C4-2B (cell line): ENCODE results near the gene BRD3.

Experiments
- ZFX ChIP-seq: fragments of 450-650 bp; IDR thresholded peaks from 2 replicates; pipeline ENCODE4 v1.6.1; 2017
- TF ChIP-seq, protein P1 (sequence below): fragments of 450-650 bp; conservative IDR thresholded peaks from 2 replicates; pipeline ENCODE4 v1.5.1; 2017; ENCODE audit warnings: mild to moderate bottlenecking

DNA sequence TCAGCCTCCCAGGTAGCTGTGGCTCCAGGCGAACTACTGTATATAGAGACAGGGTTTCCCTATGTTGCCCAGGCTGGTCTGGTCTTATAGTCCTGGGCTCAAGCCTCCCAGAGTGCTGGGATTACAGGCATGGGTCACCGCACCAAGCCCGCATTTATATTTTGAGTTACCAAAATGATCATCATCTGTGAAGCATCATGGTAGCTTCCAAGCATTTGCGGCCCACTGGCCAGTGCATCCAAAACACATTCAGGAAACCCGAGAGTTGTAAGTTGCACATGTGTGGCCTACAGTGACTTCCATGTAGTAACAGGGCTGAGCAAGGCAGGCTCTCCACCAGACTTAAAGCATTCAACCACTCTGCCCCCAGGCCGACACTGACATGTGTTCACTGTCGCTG lies 40.3 kb downstream of the BRD3 start:
- TF ChIP-seq, protein P1, sequence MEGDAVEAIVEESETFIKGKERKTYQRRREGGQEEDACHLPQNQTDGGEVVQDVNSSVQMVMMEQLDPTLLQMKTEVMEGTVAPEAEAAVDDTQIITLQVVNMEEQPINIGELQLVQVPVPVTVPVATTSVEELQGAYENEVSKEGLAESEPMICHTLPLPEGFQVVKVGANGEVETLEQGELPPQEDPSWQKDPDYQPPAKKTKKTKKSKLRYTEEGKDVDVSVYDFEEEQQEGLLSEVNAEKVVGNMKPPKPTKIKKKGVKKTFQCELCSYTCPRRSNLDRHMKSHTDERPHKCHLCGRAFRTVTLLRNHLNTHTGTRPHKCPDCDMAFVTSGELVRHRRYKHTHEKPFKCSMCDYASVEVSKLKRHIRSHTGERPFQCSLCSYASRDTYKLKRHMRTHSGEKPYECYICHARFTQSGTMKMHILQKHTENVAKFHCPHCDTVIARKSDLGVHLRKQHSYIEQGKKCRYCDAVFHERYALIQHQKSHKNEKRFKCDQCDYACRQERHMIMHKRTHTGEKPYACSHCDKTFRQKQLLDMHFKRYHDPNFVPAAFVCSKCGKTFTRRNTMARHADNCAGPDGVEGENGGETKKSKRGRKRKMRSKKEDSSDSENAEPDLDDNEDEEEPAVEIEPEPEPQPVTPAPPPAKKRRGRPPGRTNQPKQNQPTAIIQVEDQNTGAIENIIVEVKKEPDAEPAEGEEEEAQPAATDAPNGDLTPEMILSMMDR, result no peak
- no peak for TF ChIP-seq ZFX
